Measurements from ENCODE around the gene EYA4.

EYA4 gene

GRCh38 chr6:133257545-133258105 lies 16.5 kb downstream of the EYA4 start:
- Histone ChIP-seq H3K27me3 (ENCODE audit: control insufficient read depth in 5 of 5, insufficient read depth in 4 of 5, low read length in 5 of 5) (no peaks in the 10 kb centered on the region), H3K4me3 (ENCODE audit: low read depth in 1 of 5, low read length in 5 of 5) (no peak overlapping the region), H3K9ac (ENCODE audit: low read length in 5 of 5) (no peak overlapping the region), H3K4me1 (ENCODE audit: control insufficient read depth in 5 of 5, insufficient read depth in 5 of 5, low read length in 5 of 5) (peaks cover 0 to 3% (median 0%) of the 10 kb centered on the region in 5 donors), H3K9me3 (ENCODE audit: control insufficient read depth in 5 of 5, low read length in 5 of 5) (no peaks in the 10 kb centered on the region), H3K36me3 (ENCODE audit: control insufficient read depth in 5 of 5, insufficient read depth in 5 of 5, low read length in 5 of 5) (no peaks in the 10 kb centered on the region), H3K27ac (ENCODE audit: low read depth, low read length) (no peak overlapping the region)

- no peaks in the 10 kb centered on the region for H3K27me3 ChIP-seq (ENCODE audit: control insufficient read depth in 5 of 5, insufficient read depth in 4 of 5, low read length in 5 of 5)
- H3K4me1 ChIP-seq (ENCODE audit: control insufficient read depth in 5 of 5, insufficient read depth in 5 of 5, low read length in 5 of 5): peaks cover 0 to 3% (median 0%) of the 10 kb centered on the region in 5 donors
- no peak overlapping the region for H3K27ac ChIP-seq (ENCODE audit: low read depth, low read length)
- H3K36me3 ChIP-seq (ENCODE audit: control insufficient read depth in 5 of 5, insufficient read depth in 5 of 5, low read length in 5 of 5): no peaks in the 10 kb centered on the region
- no peak overlapping the region for H3K4me3 ChIP-seq (ENCODE audit: low read depth in 1 of 5, low read length in 5 of 5)
- no peak overlapping the region for H3K9ac ChIP-seq (ENCODE audit: low read length in 5 of 5)
- H3K9me3 ChIP-seq (ENCODE audit: control insufficient read depth in 5 of 5, low read length in 5 of 5): no peaks in the 10 kb centered on the region
Observed at GRCh38 chr6:133259561-133259960, 18.4 kb downstream of the EYA4 start.

- Histone ChIP-seq H3K27ac (ENCODE audit: low read depth, low read length) (no peak overlapping the region), H3K4me3 (ENCODE audit: low read depth in 1 of 5, low read length in 5 of 5) (no peak overlapping the region), H3K9me3 (ENCODE audit: control insufficient read depth in 5 of 5, low read length in 5 of 5) (no peaks in the 10 kb centered on the region)
Observed at GRCh38 chr6:133262804-133263203, 21.6 kb downstream of the EYA4 start.

GRCh38 chr6:133265066-133265465 lies 23.9 kb downstream of the EYA4 start:
- Histone ChIP-seq H3K9me3 (ENCODE audit: control insufficient read depth in 5 of 5, low read length in 5 of 5) (no peaks in the 10 kb centered on the region), H3K4me1 (ENCODE audit: control insufficient read depth in 5 of 5, insufficient read depth in 5 of 5, low read length in 5 of 5) (no peaks in the 10 kb centered on the region), H3K27me3 (ENCODE audit: control insufficient read depth in 5 of 5, insufficient read depth in 4 of 5, low read length in 5 of 5) (no peaks in the 10 kb centered on the region), H3K9ac (ENCODE audit: low read length in 5 of 5) (no peak overlapping the region), H3K36me3 (ENCODE audit: control insufficient read depth in 5 of 5, insufficient read depth in 5 of 5, low read length in 5 of 5) (no peaks in the 10 kb centered on the region), H3K4me3 (ENCODE audit: low read depth in 1 of 5, low read length in 5 of 5) (no peak overlapping the region), H3K27ac (ENCODE audit: low read depth, low read length) (no peak overlapping the region)

More at GRCh38 chr6:133262804-133263203, 21.6 kb downstream of the EYA4 start:
- H3K4me1 ChIP-seq (ENCODE audit: control insufficient read depth in 5 of 5, insufficient read depth in 5 of 5, low read length in 5 of 5): peaks cover 0 to 3% (median 0%) of the 10 kb centered on the region in 5 donors
- no peaks in the 10 kb centered on the region for H3K27me3 ChIP-seq (ENCODE audit: control insufficient read depth in 5 of 5, insufficient read depth in 4 of 5, low read length in 5 of 5)
- no peaks in the 10 kb centered on the region for H3K36me3 ChIP-seq (ENCODE audit: control insufficient read depth in 5 of 5, insufficient read depth in 5 of 5, low read length in 5 of 5)
- no peak overlapping the region for H3K9ac ChIP-seq (ENCODE audit: low read length in 5 of 5)

- Histone ChIP-seq H3K27me3 (ENCODE audit: control insufficient read depth in 5 of 5, insufficient read depth in 4 of 5, low read length in 5 of 5) (no peaks in the 10 kb centered on the region), H3K4me1 (ENCODE audit: control insufficient read depth in 5 of 5, insufficient read depth in 5 of 5, low read length in 5 of 5) (no peaks in the 10 kb centered on the region)
Observed at GRCh38 chr6:133266186-133266585, 25.0 kb downstream of the EYA4 start.

GRCh38 chr6:133268621-133269020 lies 27.5 kb downstream of the EYA4 start:
- Histone ChIP-seq H3K36me3 (ENCODE audit: control insufficient read depth in 5 of 5, insufficient read depth in 5 of 5, low read length in 5 of 5) (no peaks in the 10 kb centered on the region), H3K9me3 (ENCODE audit: control insufficient read depth in 5 of 5, low read length in 5 of 5) (no peaks in the 10 kb centered on the region), H3K9ac (ENCODE audit: low read length in 5 of 5) (no peak overlapping the region)

More at GRCh38 chr6:133266186-133266585, 25.0 kb downstream of the EYA4 start:
- Histone ChIP-seq H3K4me3 (ENCODE audit: low read depth in 1 of 5, low read length in 5 of 5) (no peak overlapping the region), H3K9ac (ENCODE audit: low read length in 5 of 5) (no peak overlapping the region), H3K27ac (ENCODE audit: low read depth, low read length) (no peak overlapping the region), H3K9me3 (ENCODE audit: control insufficient read depth in 5 of 5, low read length in 5 of 5) (no peaks in the 10 kb centered on the region), H3K36me3 (ENCODE audit: control insufficient read depth in 5 of 5, insufficient read depth in 5 of 5, low read length in 5 of 5) (no peaks in the 10 kb centered on the region)

GRCh38 chr6:133274813-133275212 lies 33.7 kb downstream of the EYA4 start:
- no peak overlapping the region for H3K4me3 ChIP-seq (ENCODE audit: low read depth in 1 of 5, low read length in 5 of 5)
- no peaks in the 10 kb centered on the region for H3K4me1 ChIP-seq (ENCODE audit: control insufficient read depth in 5 of 5, insufficient read depth in 5 of 5, low read length in 5 of 5)
- no peaks in the 10 kb centered on the region for H3K27me3 ChIP-seq (ENCODE audit: control insufficient read depth in 5 of 5, insufficient read depth in 4 of 5, low read length in 5 of 5)
- no peak overlapping the region for H3K27ac ChIP-seq (ENCODE audit: low read depth, low read length)
- H3K9ac ChIP-seq (ENCODE audit: low read length in 5 of 5): no peak overlapping the region
- H3K9me3 ChIP-seq (ENCODE audit: control insufficient read depth in 5 of 5, low read length in 5 of 5): no peaks in the 10 kb centered on the region
- H3K36me3 ChIP-seq (ENCODE audit: control insufficient read depth in 5 of 5, insufficient read depth in 5 of 5, low read length in 5 of 5): no peaks in the 10 kb centered on the region

More at GRCh38 chr6:133268621-133269020, 27.5 kb downstream of the EYA4 start:
- no peak overlapping the region for H3K4me3 ChIP-seq (ENCODE audit: low read depth in 1 of 5, low read length in 5 of 5)
- H3K27me3 ChIP-seq (ENCODE audit: control insufficient read depth in 5 of 5, insufficient read depth in 4 of 5, low read length in 5 of 5): no peaks in the 10 kb centered on the region
- no peaks in the 10 kb centered on the region for H3K4me1 ChIP-seq (ENCODE audit: control insufficient read depth in 5 of 5, insufficient read depth in 5 of 5, low read length in 5 of 5)
- no peak overlapping the region for H3K27ac ChIP-seq (ENCODE audit: low read depth, low read length)

GRCh38 chr6:133275213-133275612 lies 34.1 kb downstream of the EYA4 start:
- Histone ChIP-seq H3K9ac (ENCODE audit: low read length in 5 of 5) (no peak overlapping the region), H3K9me3 (ENCODE audit: control insufficient read depth in 5 of 5, low read length in 5 of 5) (no peaks in the 10 kb centered on the region), H3K27ac (ENCODE audit: low read depth, low read length) (no peak overlapping the region), H3K36me3 (ENCODE audit: control insufficient read depth in 5 of 5, insufficient read depth in 5 of 5, low read length in 5 of 5) (no peaks in the 10 kb centered on the region), H3K27me3 (ENCODE audit: control insufficient read depth in 5 of 5, insufficient read depth in 4 of 5, low read length in 5 of 5) (no peaks in the 10 kb centered on the region), H3K4me3 (ENCODE audit: low read depth in 1 of 5, low read length in 5 of 5) (no peak overlapping the region), H3K4me1 (ENCODE audit: control insufficient read depth in 5 of 5, insufficient read depth in 5 of 5, low read length in 5 of 5) (peaks cover 0 to 2% (median 0%) of the 10 kb centered on the region in 5 donors)

- no peaks in the 10 kb centered on the region for H3K36me3 ChIP-seq (ENCODE audit: control insufficient read depth in 5 of 5, insufficient read depth in 5 of 5, low read length in 5 of 5)
- H3K4me1 ChIP-seq (ENCODE audit: control insufficient read depth in 5 of 5, insufficient read depth in 5 of 5, low read length in 5 of 5): peaks cover 0 to 4% (median 0%) of the 10 kb centered on the region in 5 donors
- H3K9me3 ChIP-seq (ENCODE audit: control insufficient read depth in 5 of 5, low read length in 5 of 5): no peaks in the 10 kb centered on the region
- H3K27me3 ChIP-seq (ENCODE audit: control insufficient read depth in 5 of 5, insufficient read depth in 4 of 5, low read length in 5 of 5): no peaks in the 10 kb centered on the region
- no peak overlapping the region for H3K27ac ChIP-seq (ENCODE audit: low read depth, low read length)
- H3K4me3 ChIP-seq (ENCODE audit: low read depth in 1 of 5, low read length in 5 of 5): no peak overlapping the region
- no peak overlapping the region for H3K9ac ChIP-seq (ENCODE audit: low read length in 5 of 5)
Observed at GRCh38 chr6:133277228-133277899, 36.2 kb downstream of the EYA4 start.

- no peak overlapping the region for H3K27ac ChIP-seq (ENCODE audit: low read depth, low read length)
- no peak overlapping the region for H3K4me3 ChIP-seq (ENCODE audit: low read depth in 1 of 5, low read length in 5 of 5)
- H3K27me3 ChIP-seq (ENCODE audit: control insufficient read depth in 5 of 5, insufficient read depth in 4 of 5, low read length in 5 of 5): no peaks in the 10 kb centered on the region
- H3K9me3 ChIP-seq (ENCODE audit: control insufficient read depth in 5 of 5, low read length in 5 of 5): no peaks in the 10 kb centered on the region
- peaks cover 0 to 4% (median 0%) of the 10 kb centered on the region in 5 donors for H3K4me1 ChIP-seq (ENCODE audit: control insufficient read depth in 5 of 5, insufficient read depth in 5 of 5, low read length in 5 of 5)
- no peak overlapping the region for H3K9ac ChIP-seq (ENCODE audit: low read length in 5 of 5)
- H3K36me3 ChIP-seq (ENCODE audit: control insufficient read depth in 5 of 5, insufficient read depth in 5 of 5, low read length in 5 of 5): no peaks in the 10 kb centered on the region
Observed at GRCh38 chr6:133277900-133278545, 36.9 kb downstream of the EYA4 start.

Measured in subcutaneous abdominal adipose tissue (tissue), 5 donors.